Right cardiac atrium (tissue), 5 donors: ENCODE data around the gene NQO1. TPM values are rescaled to one million over a fixed set of nuclear protein-coding genes. Genes with fewer than 3 reads are reported as not detected.
A peak's percentile ranks its signal among the peaks of the same experiment; 100 is the strongest.
"Not testable (repeated sequence)": the region's sequence is repeated elsewhere in the genome, so short reads cannot be mapped to it uniquely, and the experiment has no call there.

Experiments used
- ATAC-seq, 2 donors: fragments of 200-7000 bp; cut with Tn5 transposase; one replicate each; pipeline versions ENCODE4 v1.8.0 to v1.9.1; 2020; ENCODE audit warnings: moderate library complexity in 2 of 2, mild to moderate bottlenecking in 1 of 2
- DNase-seq, 3 donors: peaks; one replicate each; pipeline ENCODE4 v3.0.0-alpha.2; 2020
- H3K27ac ChIP-seq: one replicate; pipeline ENCODE4 v1.5.1; 2013; ENCODE audit warnings: mild to moderate bottlenecking, low read length, control low read depth, moderate library complexity
- H3K27me3 ChIP-seq: one replicate; pipeline ENCODE4 v1.6.1; 2013; ENCODE audit not compliant: control insufficient read depth, insufficient read depth
- H3K4me1 ChIP-seq: one replicate; pipeline ENCODE4 v1.6.1; 2013; ENCODE audit warnings: low read length; ENCODE audit not compliant: control insufficient read depth, insufficient read depth
- H3K4me3 ChIP-seq: one replicate; pipeline ENCODE4 v1.5.1; 2013; ENCODE audit warnings: low read length, control low read depth
- H3K9me3 ChIP-seq: one replicate; pipeline ENCODE4 v1.6.1; 2013; ENCODE audit warnings: low read length; ENCODE audit not compliant: control insufficient read depth
- WGBS: extraction: QIAGEN DNeasy Blood & Tissue Kit; methylation state at CpG from one replicate; pipeline ENCODE4 v1.1.7; 2013; 5-methylcytosine and 5-hydroxymethylcytosine counted together
- intact Hi-C, 4 donors: fragments of 100-400 bp; cut with DNase I; formaldehyde crosslinking; loops; one replicate each; pipeline versions ENCODE4 v1.11.0 to v1.14.0; 2022 to 2023
- polyA plus RNA-seq: library from polyadenylated mRNA; stranded (reverse); fragments of 200-250 nt; gene quantifications from one replicate; pipeline ENCODE4 v1.2.3, GENCODE V29; 2013
- total RNA-seq, 4 donors: library from RNA; stranded (reverse); fragmentation: NEBNext Ultra II Directional; extraction: Animal tissue kit (Norgen Biotek cat#: 25700); gene quantifications; one replicate each; pipeline ENCODE4 v1.2.1, GENCODE V29; 2021
- donor health status: healthy with polysubstance abuse.
- donor health status: DM: no; HTN: yes; CAD: no.
- donor health status: DM: no; HTN: no; CAD: no.
- donor health status: DM: no; HTN: yes; CAD: no; lungs with severe emphysema.
- donor health status: DM: yes; HTN: yes; CAD: no.

Gene NQO1
- total and polyA plus RNA-seq, 5 donors: 11.5 to 27.0 (median 18.8) TPM

DNA sequence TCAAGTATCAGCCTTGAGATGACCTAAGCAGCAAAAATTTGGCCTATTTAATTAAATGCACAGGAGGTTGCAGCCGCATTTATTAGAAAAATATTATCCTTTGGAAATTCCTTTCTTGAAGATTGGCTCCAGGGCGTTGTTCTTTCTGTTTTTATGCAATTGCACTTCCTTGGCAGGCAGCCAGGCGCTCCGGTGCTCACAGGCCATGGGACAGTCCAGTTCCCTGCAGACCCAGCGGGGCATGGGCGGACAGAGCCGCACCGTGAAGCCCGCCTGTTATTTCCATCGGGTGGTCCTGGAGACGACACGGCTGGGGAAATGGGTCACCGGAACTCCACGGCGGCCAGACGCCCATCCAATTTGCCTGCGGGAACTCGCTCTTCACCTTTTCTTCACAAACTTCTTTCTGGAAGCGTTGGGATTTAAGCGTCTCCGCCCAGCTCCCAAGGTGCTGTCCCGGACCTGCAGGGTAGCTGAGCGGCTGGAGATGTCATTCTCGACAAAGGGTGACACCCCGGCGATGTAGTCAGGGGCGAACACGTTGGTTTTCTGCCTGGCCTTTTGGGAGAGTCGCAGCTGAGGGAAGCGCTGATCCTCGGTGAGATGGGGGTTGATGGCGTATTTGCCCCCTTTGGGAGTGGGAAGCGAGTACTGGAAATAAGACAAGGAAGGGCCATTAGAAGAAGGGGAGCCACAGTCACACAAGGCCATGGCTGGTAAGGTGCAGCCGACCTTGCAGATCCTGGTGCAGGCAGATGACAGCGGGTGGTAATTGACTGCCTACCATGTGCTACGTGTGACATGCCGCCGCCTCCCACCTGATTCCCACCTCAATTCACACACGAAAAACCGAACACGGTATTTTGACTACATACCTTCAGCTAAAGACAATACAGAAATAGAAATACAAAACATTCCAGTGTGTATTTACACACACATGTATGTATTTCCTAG is 15.9 kb upstream of the NQO1 start:
- ATAC-seq: peak; percentile 69 to 80
- 74% methylated on average over 41 of the region's 41 CpGs for WGBS
- no peaks in the 10 kb centered on the region for H3K9me3 ChIP-seq
- peak; percentile 87 to 95 (median 90) for DNase-seq
- no peak overlapping the region for H3K4me3 ChIP-seq
- intact Hi-C loops: no loop called here
- H3K27me3 ChIP-seq: no peaks in the 10 kb centered on the region
- H3K27ac ChIP-seq: no peak overlapping the region
- no peaks in the 10 kb centered on the region for H3K4me1 ChIP-seq

GRCh38 chr16:69741519-69741918 is 15.2 kb upstream of the NQO1 start:
- Histone ChIP-seq H3K4me3 (no peak overlapping the region), H3K27me3 (no peaks in the 10 kb centered on the region), H3K4me1 (no peaks in the 10 kb centered on the region), H3K27ac (no peak overlapping the region), H3K9me3 (no peaks in the 10 kb centered on the region)
- ATAC-seq: no peak
- intact Hi-C loops: no loop called here
- no peak for DNase-seq
- WGBS: 69% methylated on average over 8 of the region's 8 CpGs

DNA sequence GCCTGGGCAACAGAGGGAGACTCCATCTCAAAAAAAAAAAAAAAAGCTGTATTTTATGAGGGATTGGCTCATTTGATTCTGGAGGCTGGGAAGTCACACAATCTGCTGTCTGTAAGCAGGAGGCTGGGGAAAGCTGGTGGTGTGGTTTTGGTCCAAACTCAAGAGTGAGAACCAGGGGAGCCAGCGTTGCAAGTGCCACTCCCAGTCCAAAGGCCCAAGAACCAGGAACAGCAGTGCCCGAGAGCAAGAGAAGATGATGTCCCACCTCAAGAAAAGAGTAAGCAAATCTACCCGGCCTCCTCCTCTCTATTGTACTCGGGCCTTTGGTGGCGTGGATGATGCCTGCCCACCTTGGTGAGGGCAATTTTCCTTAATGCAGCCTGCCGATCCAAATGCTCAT is 5.7 kb upstream of the NQO1 start:
- Histone ChIP-seq H3K4me3 (no peak overlapping the region), H3K4me1 (no peaks in the 10 kb centered on the region), H3K27me3 (no peaks in the 10 kb centered on the region), H3K27ac (no peak overlapping the region), H3K9me3 (no peaks in the 10 kb centered on the region)
- 96% methylated on average over 6 of the region's 6 CpGs for WGBS
- DNase-seq: no peak
- intact Hi-C loops: no loop called here
- no peak for ATAC-seq

DNA sequence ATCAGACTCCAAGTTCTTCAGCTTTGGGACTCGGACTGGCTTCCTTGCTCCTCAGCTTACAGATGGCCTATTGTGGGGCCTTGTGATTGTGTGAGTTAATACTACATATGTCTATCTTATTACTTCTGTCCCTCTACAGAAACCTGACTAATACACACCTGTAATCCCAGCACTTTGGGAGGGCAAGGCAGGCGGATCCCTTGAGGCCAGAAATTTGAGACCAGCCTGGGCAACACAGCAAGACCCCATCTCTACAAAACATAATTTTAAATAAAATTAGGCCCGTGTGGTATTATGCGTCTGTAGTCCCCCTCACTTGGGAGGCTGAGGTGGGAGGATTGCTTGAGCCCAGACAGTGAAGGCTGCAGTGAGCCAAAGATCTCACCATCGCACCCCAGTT is 4.9 kb upstream of the NQO1 start:
- H3K27ac ChIP-seq, H3K27me3 ChIP-seq, ATAC-seq, H3K4me1 ChIP-seq, DNase-seq, H3K9me3 ChIP-seq, H3K4me3 ChIP-seq, intact Hi-C loops: not testable (repeated sequence)
- WGBS: 78% methylated on average over 5 of the region's 5 CpGs

DNA sequence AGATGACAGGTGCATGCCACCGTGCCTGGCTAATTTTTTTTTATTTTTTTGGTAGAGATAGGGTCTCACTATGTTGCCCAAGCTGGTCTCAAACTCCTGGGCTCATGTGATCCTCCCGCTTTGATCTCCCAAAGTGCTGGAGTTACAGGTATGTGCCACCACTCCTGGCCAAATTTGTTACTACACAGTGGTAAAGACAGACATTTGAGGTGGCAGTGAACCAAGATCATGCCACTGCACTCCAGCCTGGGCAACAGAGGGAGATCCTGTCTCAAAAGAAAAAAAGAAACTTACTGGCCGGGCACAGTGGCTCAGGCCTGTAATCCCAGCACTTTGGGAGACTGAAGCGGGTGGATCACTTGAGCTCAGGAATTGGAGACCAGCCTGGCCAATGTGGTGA is 2.7 kb upstream of the NQO1 start:
- 90% methylated on average over 4 of the region's 4 CpGs for WGBS
- intact Hi-C loops, H3K27ac ChIP-seq, H3K9me3 ChIP-seq, H3K27me3 ChIP-seq, H3K4me3 ChIP-seq, H3K4me1 ChIP-seq, ATAC-seq, DNase-seq: not testable (repeated sequence)

DNA sequence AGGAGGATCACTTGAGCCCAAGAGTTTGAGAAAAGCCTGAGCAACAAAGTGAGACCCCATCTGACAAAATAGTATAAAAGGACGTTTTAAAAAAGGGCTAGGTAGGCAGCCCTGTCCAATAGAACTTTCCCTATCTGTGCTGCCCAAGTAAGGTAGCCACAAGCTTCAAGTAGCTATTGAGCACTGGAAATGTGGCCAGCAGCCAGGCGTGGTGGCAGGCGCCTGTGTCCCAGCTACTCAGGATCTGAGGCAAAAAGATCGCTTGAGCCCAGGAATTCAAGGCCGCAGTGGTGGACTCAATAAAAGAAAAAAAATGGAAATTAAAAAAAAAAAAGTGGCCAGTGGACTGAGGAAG is 1.5 kb upstream of the NQO1 start:
- DNase-seq (peak in 2 of 3 donors; percentile 39 to 75), ATAC-seq (no peak)
- intact Hi-C loops: no loop called here
- Histone ChIP-seq H3K4me1 (no peaks in the 10 kb centered on the region), H3K9me3 (no peaks in the 10 kb centered on the region), H3K27ac (no peak overlapping the region), H3K4me3 (no peak overlapping the region), H3K27me3 (no peaks in the 10 kb centered on the region)
- WGBS: 85% methylated on average over 5 of the region's 5 CpGs

DNA sequence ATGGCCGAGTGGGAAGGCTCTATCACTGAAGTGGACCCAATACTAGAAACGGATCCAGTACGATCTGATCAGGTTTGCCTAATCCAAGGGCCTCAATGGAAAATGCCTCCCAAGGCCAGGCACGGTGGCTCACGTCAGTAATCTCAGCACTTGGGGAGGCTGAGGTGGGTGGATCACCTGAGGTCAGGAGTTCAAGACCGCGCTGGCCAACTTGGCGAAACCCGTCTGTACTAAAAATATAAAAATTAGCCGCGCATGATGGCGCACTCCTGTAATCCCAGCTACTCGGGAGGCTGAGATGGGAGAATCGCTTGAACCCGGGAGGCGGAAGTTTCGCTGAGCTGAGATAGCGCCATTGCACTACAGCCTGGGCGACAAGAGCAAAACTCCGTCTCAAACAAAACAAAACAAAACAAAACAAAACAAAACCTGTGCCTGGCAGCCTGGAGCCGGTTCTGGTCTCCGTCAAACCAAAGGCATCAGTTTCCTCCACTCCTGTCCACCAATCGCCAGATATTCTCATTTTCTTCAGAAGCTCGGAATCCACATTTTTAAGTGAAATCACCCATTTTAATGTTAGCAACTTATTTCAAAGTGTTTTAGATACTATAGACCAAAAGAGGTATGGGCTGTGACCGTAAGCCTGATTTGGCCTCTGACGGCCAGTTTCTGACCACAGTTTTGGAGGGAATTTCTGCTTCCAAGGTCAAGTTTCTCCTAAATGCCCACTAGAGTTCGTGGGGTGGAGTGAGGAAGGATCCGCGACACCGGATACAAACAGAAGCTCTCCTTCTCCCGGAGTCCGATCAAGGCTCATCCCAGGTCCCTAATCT is 664 bp downstream of the NQO1 start:
- Histone ChIP-seq H3K27me3 (no peaks in the 10 kb centered on the region), H3K4me1 (no peaks in the 10 kb centered on the region), H3K4me3 (peak overlapping the region; percentile 51), H3K9me3 (no peaks in the 10 kb centered on the region), H3K27ac (peak overlapping the region; percentile 61)
- ATAC-seq: no peak
- no peak for DNase-seq
- intact Hi-C loops: no loop called here
- WGBS: 71% methylated on average over 32 of the region's 32 CpGs

GRCh38 chr16:69724981-69725479 is 1.3 kb downstream of the NQO1 start:
- Histone ChIP-seq H3K27me3 (no peaks in the 10 kb centered on the region), H3K27ac (peak overlapping the region; percentile 66), H3K4me1 (no peaks in the 10 kb centered on the region), H3K9me3 (no peaks in the 10 kb centered on the region), H3K4me3 (no peak overlapping the region)
- 52% methylated on average over 6 of the region's 6 CpGs for WGBS
- ATAC-seq: no peak
- intact Hi-C loops: no loop called here
- peak in 1 of 3 donors; percentile 38 for DNase-seq

DNA sequence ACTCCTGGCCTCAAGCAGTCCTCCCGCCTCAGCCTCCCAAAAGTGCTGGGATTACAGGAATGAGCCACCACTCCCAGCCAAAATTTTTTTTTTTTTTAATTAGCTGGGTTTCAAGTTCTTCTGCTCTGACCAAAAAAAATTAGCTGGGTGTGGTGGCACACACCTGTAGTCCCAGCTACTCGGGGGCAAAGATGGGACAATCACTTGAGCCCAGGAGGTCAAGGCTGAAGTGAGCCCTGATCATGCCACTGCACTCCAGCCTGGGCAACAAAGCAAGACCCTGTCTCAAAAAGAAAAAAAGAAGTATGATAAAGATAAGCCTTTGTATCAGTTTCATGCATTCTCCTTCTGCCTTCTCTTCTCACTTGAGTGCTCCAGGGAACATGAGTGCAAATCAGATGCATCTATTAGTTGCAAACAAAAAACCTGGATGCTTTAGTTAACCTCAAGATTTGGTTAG is 1.9 kb downstream of the NQO1 start:
- no peak for DNase-seq
- Histone ChIP-seq H3K9me3 (no peaks in the 10 kb centered on the region), H3K27me3 (no peaks in the 10 kb centered on the region), H3K4me3 (no peak overlapping the region), H3K27ac (no peak overlapping the region), H3K4me1 (no peaks in the 10 kb centered on the region)
- WGBS: 97% methylated on average over 2 of the region's 2 CpGs
- intact Hi-C loops: no loop called here
- ATAC-seq: no peak

DNA sequence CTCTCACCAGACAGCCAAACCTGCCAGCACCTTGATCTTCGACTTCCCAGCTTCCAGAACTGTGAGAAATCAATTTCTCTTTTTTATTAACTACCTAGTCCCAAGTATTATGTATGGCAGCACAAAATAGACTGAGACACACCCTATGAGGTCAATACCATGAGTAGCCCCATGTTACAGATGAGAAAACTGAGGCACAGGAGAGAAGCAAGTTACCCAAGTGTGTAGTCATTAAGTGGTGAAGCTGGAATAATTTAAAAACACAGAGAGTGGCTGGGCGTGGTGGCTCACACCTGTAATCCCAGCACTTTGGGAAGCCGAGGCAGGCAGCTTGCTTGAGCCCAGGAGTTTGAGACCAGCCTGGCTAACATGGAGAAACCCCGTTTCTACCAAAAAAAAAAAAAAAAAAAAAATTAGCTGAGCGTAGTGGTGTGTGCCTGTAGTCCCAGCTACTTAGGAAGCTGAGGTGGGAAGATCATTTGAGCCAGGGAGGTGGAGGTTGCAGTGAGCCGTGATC is 4.9 kb downstream of the NQO1 start:
- no peaks in the 10 kb centered on the region for H3K27me3 ChIP-seq
- H3K9me3 ChIP-seq: no peaks in the 10 kb centered on the region
- WGBS: 96% methylated on average over 6 of the region's 6 CpGs
- no peaks in the 10 kb centered on the region for H3K4me1 ChIP-seq
- no peak overlapping the region for H3K4me3 ChIP-seq
- intact Hi-C loops: no loop called here
- no peak for ATAC-seq
- DNase-seq: no peak
- H3K27ac ChIP-seq: no peak overlapping the region
